HEK293T (cell line): ENCODE measurements around the gene CELF2.

Experiments
- CTCF ChIA-PET: fragments of 350-600 bp; formaldehyde crosslinking; extraction: SDS; loops from one replicate; lab custom pipeline; 2021; ENCODE audit warnings: antibody characterized with exemption, inconsistent platforms; lab: Yijun Ruan, JAX
- POLR2A ChIA-PET: fragments of 350-600 bp; formaldehyde crosslinking; extraction: SDS; loops from one replicate; lab custom pipeline; 2020; ENCODE audit warnings: antibody characterized with exemption, inconsistent platforms; lab: Yijun Ruan, JAX
- DNase-seq: peaks from one replicate; pipeline ENCODE4 v3.0.0; 2012; ENCODE audit warnings: mixed read lengths; ENCODE audit errors: extremely low spot score
- ARNT ChIP-seq: fragments of 450-650 bp; IDR thresholded peaks from 2 replicates; pipeline ENCODE4 v1.6.1; 2017; ENCODE audit warnings: mild to moderate bottlenecking
- BHLHE40 ChIP-seq: fragments of 450-650 bp; IDR thresholded peaks from 2 replicates; pipeline ENCODE4 v1.6.1; 2016; ENCODE audit warnings: mild to moderate bottlenecking, moderate library complexity, borderline replicate concordance
- CTBP1 ChIP-seq: fragments of 450-650 bp; IDR thresholded peaks from 2 replicates; pipeline ENCODE4 v1.6.1; 2016; ENCODE audit warnings: borderline replicate concordance
- ELF4 ChIP-seq: fragments of 450-650 bp; IDR thresholded peaks from 2 replicates; pipeline ENCODE4 v1.6.1; 2017; ENCODE audit warnings: antibody characterized with exemption
- FOXA1 ChIP-seq: fragments of 450-650 bp; IDR thresholded peaks from 2 replicates; pipeline ENCODE4 v1.6.1; 2016; ENCODE audit warnings: mild to moderate bottlenecking
- FOXK2 ChIP-seq: fragments of 450-650 bp; IDR thresholded peaks from 2 replicates; pipeline ENCODE4 v1.6.1; 2016; ENCODE audit warnings: mild to moderate bottlenecking
- FOXM1 ChIP-seq: fragments of 450-650 bp; IDR thresholded peaks from 2 replicates; pipeline ENCODE4 v1.6.1; 2017; ENCODE audit warnings: mild to moderate bottlenecking, borderline replicate concordance
- HDGF ChIP-seq: fragments of 450-650 bp; IDR thresholded peaks from 2 replicates; pipeline ENCODE4 v1.6.1; 2017; ENCODE audit warnings: antibody characterized with exemption, borderline replicate concordance
- L3MBTL2 ChIP-seq: fragments of 450-650 bp; conservative IDR thresholded peaks from 2 replicates; pipeline ENCODE4 v1.6.1; 2016; ENCODE audit warnings: mild to moderate bottlenecking
- LEF1 ChIP-seq: fragments of 450-650 bp; IDR thresholded peaks from 2 replicates; pipeline ENCODE4 v1.6.1; 2017; ENCODE audit warnings: mild to moderate bottlenecking, borderline replicate concordance
- NFRKB ChIP-seq: fragments of 450-650 bp; IDR thresholded peaks from 2 replicates; pipeline ENCODE4 v1.6.1; 2016; ENCODE audit warnings: mild to moderate bottlenecking, moderate library complexity
- SP1 ChIP-seq: fragments of 450-650 bp; IDR thresholded peaks from 2 replicates; pipeline ENCODE4 v1.6.1; 2017
- SUZ12 ChIP-seq: fragments of 450-650 bp; IDR thresholded peaks from 2 replicates; pipeline ENCODE4 v1.6.1; 2016; ENCODE audit warnings: mild to moderate bottlenecking
- TARDBP ChIP-seq: fragments of 450-650 bp; IDR thresholded peaks from 2 replicates; pipeline ENCODE4 v1.6.1; 2016
- ZNF384 ChIP-seq: fragments of 450-650 bp; IDR thresholded peaks from 2 replicates; pipeline ENCODE4 v1.6.1; 2016
- TF ChIP-seq, protein P1 (sequence below): fragments of 450-650 bp; IDR thresholded peaks from 2 replicates; pipeline ENCODE4 v1.6.1; 2016

CELF2 gene

DNA sequence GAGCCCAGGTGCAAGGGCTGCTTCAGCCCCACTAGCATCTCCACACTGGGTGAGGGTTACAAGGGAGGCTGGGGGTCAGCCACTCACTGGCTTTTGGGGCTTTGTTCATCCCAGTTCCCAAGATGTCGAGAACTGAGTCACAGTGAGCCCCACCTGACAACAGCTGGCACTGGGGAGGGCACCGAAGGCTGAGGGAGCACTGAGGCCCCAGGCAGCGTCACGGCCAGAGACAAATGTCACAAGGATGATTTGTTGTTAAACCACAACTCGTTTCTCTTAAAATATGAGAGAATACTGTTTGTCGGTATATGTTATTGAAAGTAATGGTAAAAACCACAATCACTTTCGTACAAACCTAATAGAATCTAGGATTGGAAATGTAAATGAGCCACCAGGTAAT, 219.9 kb downstream of the CELF2 start:
- no peak for TF ChIP-seq FOXM1
- ChIA-PET CTCF (no interaction called here), POLR2A (no interaction called here)
- DNase-seq, result no peak

GRCh38 chr10:11238893-11239292, 221.2 kb downstream of the CELF2 start:
- ChIA-PET POLR2A (no interaction called here), CTCF (interaction anchor here (0.6 kb wide), 1 partner anchor 1414 kb away, joined by 3 read pairs; no protein-coding TSS in a partner anchor)
- DNase-seq, result no peak
- TF ChIP-seq HDGF (no peak), BHLHE40 (no peak), L3MBTL2 (no peak), FOXA1 (no peak), TARDBP (no peak), CTBP1 (no peak), FOXM1 (no peak), FOXK2 (no peak), NFRKB (no peak), SUZ12 (no peak), ELF4 (no peak), ARNT (no peak), ZNF384 (no peak), SP1 (no peak), LEF1 (no peak)
- TF ChIP-seq, protein P1, sequence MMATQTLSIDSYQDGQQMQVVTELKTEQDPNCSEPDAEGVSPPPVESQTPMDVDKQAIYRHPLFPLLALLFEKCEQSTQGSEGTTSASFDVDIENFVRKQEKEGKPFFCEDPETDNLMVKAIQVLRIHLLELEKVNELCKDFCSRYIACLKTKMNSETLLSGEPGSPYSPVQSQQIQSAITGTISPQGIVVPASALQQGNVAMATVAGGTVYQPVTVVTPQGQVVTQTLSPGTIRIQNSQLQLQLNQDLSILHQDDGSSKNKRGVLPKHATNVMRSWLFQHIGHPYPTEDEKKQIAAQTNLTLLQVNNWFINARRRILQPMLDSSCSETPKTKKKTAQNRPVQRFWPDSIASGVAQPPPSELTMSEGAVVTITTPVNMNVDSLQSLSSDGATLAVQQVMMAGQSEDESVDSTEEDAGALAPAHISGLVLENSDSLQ, result no peak

DNA sequence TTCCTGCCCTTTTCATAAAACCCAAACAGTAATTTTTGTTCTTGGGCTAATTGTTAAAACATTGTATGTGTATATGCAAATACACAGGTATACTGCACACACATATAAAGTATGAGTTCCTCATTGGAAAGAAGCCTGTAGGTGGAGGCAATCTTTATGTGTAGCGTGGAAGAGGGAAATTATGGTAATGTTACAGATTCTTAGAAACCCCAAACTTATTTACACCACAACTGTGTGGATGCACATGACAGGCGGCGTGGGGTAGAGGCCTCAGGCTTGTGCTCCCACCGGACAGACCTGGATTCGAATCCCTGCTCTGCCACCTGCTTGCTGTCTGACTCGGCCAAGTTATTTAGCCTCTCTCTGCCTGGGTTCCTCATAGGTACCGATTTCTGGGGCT, 223.0 kb downstream of the CELF2 start:
- no peak for TF ChIP-seq ARNT
- TF ChIP-seq BHLHE40, result no peak
- no peak for TF ChIP-seq SUZ12
- TF ChIP-seq, protein P1, result no peak
- TF ChIP-seq FOXM1, result no peak
- DNase-seq, result no peak
- POLR2A ChIA-PET, result no interaction called here
- CTCF ChIA-PET, result no interaction called here

GRCh38 chr10:11242443-11243387, 225.0 kb downstream of the CELF2 start:
- no peak for TF ChIP-seq LEF1
- TF ChIP-seq CTBP1, result no peak
- TF ChIP-seq SUZ12, result no peak
- no peak for TF ChIP-seq ZNF384
- TF ChIP-seq ELF4, result no peak
- TF ChIP-seq NFRKB, result no peak
- no peak for TF ChIP-seq TARDBP
- no peak for TF ChIP-seq FOXK2
- TF ChIP-seq, protein P1, result no peak
- DNase-seq, result no peak
- ChIA-PET CTCF (no interaction called here), POLR2A (no interaction called here)

- no peak for TF ChIP-seq BHLHE40
- DNase-seq, result no peak
- ChIA-PET POLR2A (no interaction called here), CTCF (no interaction called here)
Measured at GRCh38 chr10:11243425-11244222, 226.0 kb downstream of the CELF2 start.

- ChIA-PET POLR2A (no interaction called here), CTCF (no interaction called here)
- DNase-seq, result no peak
- no peak for TF ChIP-seq HDGF
Measured at GRCh38 chr10:11245095-11245479, 227.4 kb downstream of the CELF2 start.

GRCh38 chr10:11245510-11245909, 227.8 kb downstream of the CELF2 start:
- TF ChIP-seq FOXA1 (no peak), HDGF (no peak), LEF1 (no peak), BHLHE40 (no peak), ZNF384 (no peak)
- TF ChIP-seq, protein P1, result no peak
- DNase-seq, result no peak
- POLR2A ChIA-PET, result no interaction called here
- CTCF ChIA-PET, result no interaction called here
